Stimulated activated CD4-positive, alpha-beta T cell treated with anti-CD3 and anti-CD28 coated beads, Interleukin-2, amount 100 ng/mL, for 4 hours (primary cell): Measurements from ENCODE around the gene CALHM6.

Experiments
- DNase-seq: peaks from one replicate; pipeline ENCODE4 v3.0.0-alpha.2; 2020; ENCODE audit warnings: low read depth

CALHM6 gene

DNA sequence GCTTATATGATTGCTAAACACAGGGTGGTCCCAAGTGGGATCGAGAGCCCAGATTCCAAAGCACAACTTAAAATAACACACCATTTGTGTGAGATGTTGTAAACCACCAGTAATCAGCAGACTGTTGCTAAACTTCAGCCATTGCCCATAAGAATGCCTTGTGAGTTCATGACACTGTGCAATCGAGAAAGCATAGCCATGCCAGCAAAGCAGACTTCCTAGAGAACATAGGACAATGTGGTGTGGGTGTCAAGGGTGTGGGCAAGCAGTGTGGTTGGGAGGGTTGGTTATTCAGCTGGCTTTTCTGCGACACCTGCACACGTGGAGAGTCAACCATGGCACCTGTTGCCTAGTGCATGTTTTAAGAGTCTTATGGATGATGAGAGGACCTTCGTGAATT is 16.1 kb upstream of the CALHM6 start:
- DNase-seq: no peak

- DNase-seq: no peak
These were observed 14.8 kb upstream of the CALHM6 start for GRCh38 chr6:116446399-116446798.

GRCh38 chr6:116447052-116447451 is 14.1 kb upstream of the CALHM6 start:
- DNase-seq: no peak

GRCh38 chr6:116447496-116448011 is 13.6 kb upstream of the CALHM6 start:
- DNase-seq: no peak

- no peak for DNase-seq
These were observed 11.6 kb upstream of the CALHM6 start for GRCh38 chr6:116449565-116449964.

- no peak for DNase-seq
These were observed 10.9 kb upstream of the CALHM6 start for GRCh38 chr6:116450185-116450710.

- DNase-seq: no peak
These were observed 10.1 kb upstream of the CALHM6 start for GRCh38 chr6:116450769-116451740.

DNA sequence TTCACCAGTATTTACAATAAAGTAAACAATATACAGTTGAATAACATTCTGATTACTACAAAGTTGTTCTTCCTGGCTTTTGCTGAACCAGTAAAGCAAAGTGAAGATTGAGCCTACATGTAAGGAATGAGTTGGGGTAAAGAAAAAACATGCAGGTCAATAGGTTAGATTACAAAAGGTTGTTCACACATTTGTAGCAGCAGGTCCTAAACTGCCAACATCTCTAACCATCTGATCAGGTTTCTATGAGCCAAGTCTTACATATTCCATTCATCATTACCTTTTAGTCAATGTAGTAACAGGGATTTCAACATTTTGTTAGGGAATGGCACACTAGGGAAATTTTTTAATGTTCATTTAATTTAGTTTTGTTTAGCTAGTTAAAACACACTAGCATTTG is 9.3 kb upstream of the CALHM6 start:
- DNase-seq: no peak

GRCh38 chr6:116452531-116452930 is 8.6 kb upstream of the CALHM6 start:
- no peak for DNase-seq

DNA sequence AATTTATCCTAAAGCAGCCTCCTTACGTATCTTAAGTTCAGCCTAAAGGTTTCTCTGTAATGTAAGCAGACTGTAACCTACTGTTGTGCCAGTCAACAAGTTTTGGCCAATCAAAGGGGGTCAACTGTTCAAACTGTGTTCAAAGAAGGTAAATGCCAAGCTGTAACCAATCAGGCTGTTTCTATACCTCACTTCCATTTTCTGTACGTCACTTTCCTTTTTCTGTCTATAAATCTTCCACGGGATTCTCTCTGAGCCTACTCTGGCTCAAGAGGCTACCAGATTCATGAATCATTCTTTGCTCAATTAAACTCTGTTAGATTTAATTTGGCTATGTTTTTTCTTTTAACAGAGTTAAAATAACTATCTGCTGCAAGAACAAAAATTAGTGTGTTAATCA is 5.1 kb upstream of the CALHM6 start:
- DNase-seq: no peak

DNA sequence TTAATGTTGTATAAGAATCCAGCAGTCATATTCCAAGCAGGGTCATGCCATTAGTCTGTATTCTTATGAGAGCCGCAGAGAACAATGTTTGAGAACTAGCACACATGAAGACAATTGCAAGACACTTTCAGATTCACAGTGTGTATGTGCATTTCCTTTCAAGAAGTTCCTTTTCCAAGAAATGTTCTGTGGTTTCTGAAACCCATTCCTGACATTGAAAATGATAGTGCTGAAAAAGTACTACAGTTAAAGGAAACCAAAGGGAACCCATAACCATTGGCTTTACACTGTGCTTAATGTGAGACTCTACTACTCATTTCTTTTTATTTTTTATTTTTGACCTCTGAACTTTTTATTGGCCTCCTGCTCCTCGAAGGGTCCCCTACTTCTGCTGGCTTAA is 4.2 kb upstream of the CALHM6 start:
- DNase-seq: no peak

DNA sequence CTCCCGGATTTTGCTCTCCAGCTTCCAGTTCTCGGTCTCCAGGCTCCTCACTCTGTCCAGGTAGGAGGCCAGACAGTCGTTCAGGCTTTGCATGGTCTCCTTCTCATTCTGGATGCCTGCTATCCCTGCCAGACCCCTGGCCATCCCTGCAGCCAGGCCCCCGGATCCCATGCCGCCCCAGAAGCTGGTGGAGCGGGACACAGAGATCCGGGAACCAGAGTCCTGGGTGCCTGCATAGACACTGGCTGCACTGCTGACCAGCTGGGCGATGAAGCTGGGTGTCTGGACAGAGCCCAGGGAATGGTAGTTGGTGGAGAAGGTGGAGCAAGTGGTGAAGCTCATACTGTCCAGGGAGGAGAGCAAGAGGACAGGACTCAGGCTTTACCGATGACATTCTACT is 2.9 kb upstream of the CALHM6 start:
- no peak for DNase-seq

GRCh38 chr6:116459927-116460326 is 1.2 kb upstream of the CALHM6 start:
- no peak for DNase-seq

DNA sequence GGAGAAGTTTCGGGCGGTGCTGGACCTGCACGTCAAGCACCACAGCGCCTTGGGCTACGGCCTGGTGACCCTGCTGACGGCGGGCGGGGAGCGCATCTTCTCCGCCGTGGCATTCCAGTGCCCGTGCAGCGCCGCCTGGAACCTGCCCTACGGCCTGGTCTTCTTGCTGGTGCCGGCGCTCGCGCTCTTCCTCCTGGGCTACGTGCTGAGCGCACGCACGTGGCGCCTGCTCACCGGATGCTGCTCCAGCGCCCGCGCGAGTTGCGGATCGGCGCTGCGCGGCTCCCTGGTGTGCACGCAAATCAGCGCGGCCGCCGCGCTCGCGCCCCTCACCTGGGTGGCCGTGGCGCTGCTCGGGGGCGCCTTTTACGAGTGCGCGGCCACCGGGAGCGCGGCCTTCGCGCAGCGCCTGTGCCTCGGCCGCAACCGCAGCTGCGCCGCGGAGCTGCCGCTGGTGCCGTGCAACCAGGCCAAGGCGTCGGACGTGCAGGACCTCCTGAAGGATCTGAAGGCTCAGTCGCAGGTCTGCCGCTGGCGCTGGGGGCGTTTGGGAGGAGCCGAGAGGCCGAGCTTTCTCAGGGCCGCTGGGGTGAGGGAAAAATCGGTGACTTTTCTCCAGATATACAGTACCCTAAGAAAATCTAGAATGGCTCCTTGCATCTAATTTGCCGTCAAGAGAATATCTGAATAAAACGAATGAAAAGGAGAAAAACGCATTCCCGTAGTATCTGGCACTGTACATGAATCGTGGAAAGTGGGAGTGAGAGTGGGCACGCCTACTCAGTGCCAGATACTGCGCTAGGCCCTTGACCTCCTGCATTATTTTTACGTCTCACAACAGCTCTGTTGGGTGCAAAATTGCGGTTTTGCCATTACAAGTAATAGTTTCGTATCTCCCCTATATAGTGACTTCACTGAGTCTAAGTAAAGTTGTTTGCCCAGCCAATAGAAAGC is 1.0 kb downstream of the CALHM6 start:
- peak; percentile 14 for DNase-seq

DNA sequence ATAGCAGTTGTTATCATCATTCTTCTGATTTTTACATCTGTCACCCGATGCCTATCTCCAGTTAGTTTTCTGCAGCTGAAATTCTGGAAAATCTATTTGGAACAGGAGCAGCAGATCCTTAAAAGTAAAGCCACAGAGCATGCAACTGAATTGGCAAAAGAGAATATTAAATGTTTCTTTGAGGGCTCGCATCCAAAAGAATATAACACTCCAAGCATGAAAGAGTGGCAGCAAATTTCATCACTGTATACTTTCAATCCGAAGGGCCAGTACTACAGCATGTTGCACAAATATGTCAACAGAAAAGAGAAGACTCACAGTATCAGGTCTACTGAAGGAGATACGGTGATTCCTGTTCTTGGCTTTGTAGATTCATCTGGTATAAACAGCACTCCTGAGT is 2.1 kb downstream of the CALHM6 start:
- no peak for DNase-seq

DNA sequence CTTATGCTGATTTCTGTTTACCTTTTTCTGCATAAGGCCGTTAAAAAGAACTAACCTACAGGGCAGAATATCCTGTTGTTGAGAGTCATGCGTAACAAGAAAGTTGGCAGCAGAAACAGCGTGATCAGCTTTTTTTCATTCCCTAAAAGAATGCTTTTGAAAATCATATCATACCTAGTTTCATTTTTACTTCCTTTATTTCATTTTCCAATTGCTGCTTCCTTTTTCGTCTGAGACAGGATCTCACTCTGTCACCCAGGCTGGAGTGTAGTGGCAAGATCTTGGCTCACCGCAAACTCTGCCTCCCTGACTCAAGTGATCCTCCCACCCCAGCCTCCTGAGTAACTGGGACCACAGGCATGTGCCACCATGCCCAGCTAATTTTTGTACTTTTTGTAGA is 4.1 kb downstream of the CALHM6 start:
- DNase-seq: no peak

DNA sequence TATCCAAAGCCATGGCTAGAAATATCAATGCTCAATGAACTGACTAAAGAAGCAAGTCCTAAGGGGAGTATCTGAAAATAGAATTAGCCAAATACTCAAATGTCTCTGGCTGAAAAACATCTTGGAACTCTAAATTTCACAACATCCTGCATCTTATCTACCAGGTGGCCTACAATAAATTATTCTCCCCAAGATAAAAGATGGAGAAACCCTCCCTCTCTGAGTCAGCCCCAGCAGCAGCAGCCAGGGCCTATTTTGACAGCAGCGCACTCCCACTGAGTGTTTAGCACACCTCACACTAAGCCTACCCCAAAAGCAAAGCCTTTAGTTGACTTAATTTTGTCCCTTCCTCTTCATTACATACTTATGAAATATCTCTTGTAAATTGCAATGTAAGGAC is 5.9 kb downstream of the CALHM6 start:
- DNase-seq: no peak

- no peak for DNase-seq
These were observed 6.3 kb downstream of the CALHM6 start for GRCh38 chr6:116467514-116467913.

GRCh38 chr6:116468293-116468692 is 7.1 kb downstream of the CALHM6 start:
- DNase-seq: no peak

DNA sequence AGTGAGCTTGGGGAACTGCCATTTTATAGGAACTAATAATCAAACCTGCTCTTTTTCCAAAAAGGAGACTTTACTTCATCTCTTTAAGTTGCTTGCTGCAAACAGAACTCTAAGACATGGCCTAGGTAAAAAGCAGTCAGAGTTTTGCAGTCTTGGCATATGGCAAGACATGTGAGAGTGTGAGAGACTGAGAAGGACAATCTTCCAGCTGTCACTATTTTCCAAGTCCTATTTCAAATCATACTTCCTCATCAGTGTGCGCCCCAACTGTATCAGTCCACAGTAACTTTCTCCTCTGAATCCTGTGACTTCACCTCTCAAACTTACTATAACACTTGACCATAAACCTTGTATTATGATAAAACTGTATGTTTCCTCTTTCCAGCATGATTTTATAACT is 10.4 kb downstream of the CALHM6 start:
- no peak for DNase-seq

DNA sequence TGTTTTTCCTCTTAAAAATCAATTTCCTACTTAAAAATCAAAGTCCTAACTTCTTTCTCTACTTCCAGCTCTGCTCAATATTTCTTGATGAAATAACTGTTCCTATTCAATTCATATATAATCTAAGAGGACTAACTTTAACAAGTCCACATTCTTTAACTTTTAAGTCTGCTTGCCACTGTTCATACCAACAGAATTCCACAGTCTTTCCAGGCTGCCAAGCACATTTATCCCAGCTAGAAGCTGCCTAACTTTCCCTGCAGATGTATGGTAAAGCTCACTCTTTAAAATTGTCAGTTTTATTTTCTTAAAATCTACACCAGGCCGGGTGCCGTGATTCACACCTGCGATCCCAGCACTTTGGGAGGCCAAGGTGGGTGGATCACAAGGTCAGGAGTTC is 11.5 kb downstream of the CALHM6 start:
- no peak for DNase-seq

GRCh38 chr6:116475141-116475540 is 14.0 kb downstream of the CALHM6 start:
- no peak for DNase-seq
